Astrocyte (in vitro differentiated cells and primary cell): ENCODE results near the gene THAP11.

Experiments
- CTCF ChIP-seq: IDR thresholded peaks from 2 replicates; pipeline ENCODE4 v1.5.1; 2011; ENCODE audit warnings: low read depth, mild to moderate bottlenecking, inconsistent platforms, low read length, moderate library complexity; ENCODE audit not compliant: insufficient read depth
- EZH2 ChIP-seq: IDR thresholded peaks from 2 replicates; pipeline ENCODE4 v1.6.1; 2012; ENCODE audit warnings: mild to moderate bottlenecking, low read length, inconsistent platforms; ENCODE audit not compliant: insufficient read depth

DNA sequence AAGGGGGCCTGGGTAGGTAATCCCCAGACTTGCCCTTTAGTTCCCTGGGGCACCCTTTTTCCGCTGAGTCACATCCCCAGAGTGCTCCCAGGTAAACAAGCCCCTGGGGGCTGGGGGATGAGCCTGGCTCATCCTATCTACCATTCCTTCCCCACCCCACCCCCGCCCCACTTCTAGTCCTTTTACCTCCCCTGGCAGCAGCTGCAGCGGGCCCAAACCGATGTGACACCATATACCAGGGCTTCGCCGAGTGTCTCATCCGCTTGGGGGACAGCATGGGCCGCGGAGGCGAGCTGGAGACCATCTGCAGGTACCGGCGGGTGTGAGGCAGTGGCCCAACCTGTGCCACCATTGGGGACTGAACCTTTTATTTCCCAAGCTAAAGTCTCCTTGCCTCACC lies 43.4 kb downstream of the THAP11 start:
- TF ChIP-seq CTCF (no peak), EZH2 (no peak)
